ENCODE data around the gene FBN3.

DNA sequence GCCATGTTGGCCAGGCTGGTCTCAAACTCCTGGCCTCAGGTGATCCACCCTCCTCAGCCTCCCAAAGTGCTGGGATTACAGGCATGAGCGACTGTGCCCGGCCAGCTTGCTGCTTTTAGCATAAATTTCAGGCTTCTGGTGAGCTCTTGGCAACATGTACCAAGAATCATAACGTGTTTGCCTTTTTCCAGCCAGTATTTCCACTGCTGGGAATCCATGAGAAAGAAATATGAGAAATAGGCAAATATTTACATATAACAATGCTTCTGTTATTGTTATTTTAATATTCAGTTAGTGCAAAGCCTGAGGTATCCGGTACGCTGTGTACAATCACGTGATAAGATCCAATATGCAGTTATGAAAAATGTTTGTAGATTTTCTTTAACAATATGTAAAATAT, 30.6 kb upstream of the FBN3 start:
- TF ChIP-seq, protein P1, sequence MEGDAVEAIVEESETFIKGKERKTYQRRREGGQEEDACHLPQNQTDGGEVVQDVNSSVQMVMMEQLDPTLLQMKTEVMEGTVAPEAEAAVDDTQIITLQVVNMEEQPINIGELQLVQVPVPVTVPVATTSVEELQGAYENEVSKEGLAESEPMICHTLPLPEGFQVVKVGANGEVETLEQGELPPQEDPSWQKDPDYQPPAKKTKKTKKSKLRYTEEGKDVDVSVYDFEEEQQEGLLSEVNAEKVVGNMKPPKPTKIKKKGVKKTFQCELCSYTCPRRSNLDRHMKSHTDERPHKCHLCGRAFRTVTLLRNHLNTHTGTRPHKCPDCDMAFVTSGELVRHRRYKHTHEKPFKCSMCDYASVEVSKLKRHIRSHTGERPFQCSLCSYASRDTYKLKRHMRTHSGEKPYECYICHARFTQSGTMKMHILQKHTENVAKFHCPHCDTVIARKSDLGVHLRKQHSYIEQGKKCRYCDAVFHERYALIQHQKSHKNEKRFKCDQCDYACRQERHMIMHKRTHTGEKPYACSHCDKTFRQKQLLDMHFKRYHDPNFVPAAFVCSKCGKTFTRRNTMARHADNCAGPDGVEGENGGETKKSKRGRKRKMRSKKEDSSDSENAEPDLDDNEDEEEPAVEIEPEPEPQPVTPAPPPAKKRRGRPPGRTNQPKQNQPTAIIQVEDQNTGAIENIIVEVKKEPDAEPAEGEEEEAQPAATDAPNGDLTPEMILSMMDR (IDR thresholded peaks at IDR 0.05) = no peak
- TF ChIP-seq POLR2A (IDR thresholded peaks at IDR 0.05) = no peak

Data from testis (tissue), 2 donors.